Ishikawa (cell line): ENCODE data around the gene TRAK2.

Experiments
- CEBPB ChIP-seq: IDR thresholded peaks from 2 replicates; pipeline ENCODE4 v1.6.1; 2012
- EGR1 ChIP-seq: IDR thresholded peaks from 2 replicates; pipeline ENCODE4 v1.6.1; 2012
- EP300 ChIP-seq: IDR thresholded peaks from 2 replicates; pipeline ENCODE4 v1.6.1; 2012; ENCODE audit warnings: borderline replicate concordance
- FOXM1 ChIP-seq: IDR thresholded peaks from 2 replicates; pipeline ENCODE4 v1.6.1; 2012; ENCODE audit warnings: low read depth, borderline replicate concordance
- RAD21 ChIP-seq: IDR thresholded peaks from 2 replicates; pipeline ENCODE4 v1.6.1; 2012; ENCODE audit warnings: low read depth
- TCF12 ChIP-seq: IDR thresholded peaks from 2 replicates; pipeline ENCODE4 v1.6.1; 2012; ENCODE audit warnings: low read depth
- TF ChIP-seq, protein P1 (sequence below): IDR thresholded peaks from 2 replicates; pipeline ENCODE4 v1.6.1; 2012

- no peak for TF ChIP-seq CEBPB
- no peak for TF ChIP-seq RAD21
- no peak for TF ChIP-seq EGR1
- TF ChIP-seq FOXM1 = no peak
- no peak for TF ChIP-seq TCF12
- TF ChIP-seq EP300 = no peak
- TF ChIP-seq, protein P1, sequence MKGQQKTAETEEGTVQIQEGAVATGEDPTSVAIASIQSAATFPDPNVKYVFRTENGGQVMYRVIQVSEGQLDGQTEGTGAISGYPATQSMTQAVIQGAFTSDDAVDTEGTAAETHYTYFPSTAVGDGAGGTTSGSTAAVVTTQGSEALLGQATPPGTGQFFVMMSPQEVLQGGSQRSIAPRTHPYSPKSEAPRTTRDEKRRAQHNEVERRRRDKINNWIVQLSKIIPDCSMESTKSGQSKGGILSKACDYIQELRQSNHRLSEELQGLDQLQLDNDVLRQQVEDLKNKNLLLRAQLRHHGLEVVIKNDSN = no peak
Measured at GRCh38 chr2:201413552-201413951, 37.7 kb downstream of the TRAK2 start.
